Urothelium cell line (cell line): ENCODE measurements around the gene SCAF4.
"Not testable (repeated sequence)": the region's sequence is repeated elsewhere in the genome, so short reads cannot be mapped to it uniquely, and the experiment has no call there.

Experiments used
- DNase-seq: peaks from one replicate; pipeline ENCODE4 v3.0.0; 2011; ENCODE audit warnings: low spot score, mixed read lengths
- FAIRE-seq: peaks from 2 replicates; lab custom pipeline; 2011; peaks lifted over from hg19 to GRCh38; lab: Jason Lieb, UNC

Gene SCAF4

DNA sequence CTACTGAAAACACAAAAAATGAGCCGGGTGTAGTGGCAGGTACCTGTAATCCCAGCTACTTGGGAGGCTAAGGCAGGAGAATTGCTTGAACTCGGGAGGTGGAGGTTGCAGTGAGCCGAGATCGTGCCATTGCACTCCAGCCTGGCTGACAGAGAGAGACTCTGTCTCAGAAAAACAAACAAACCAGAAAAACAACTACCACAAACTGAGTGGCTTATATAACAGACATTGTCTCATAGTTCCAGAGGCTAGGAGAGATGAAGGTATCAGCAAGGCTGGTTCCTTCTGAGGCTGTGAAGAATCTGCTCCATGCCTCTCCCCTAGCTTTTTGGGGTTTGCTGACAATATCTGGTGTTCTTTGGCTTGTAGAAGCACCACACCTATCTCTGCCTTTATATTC is 80.4 kb downstream of the SCAF4 start:
- not testable (repeated sequence) for FAIRE-seq

DNA sequence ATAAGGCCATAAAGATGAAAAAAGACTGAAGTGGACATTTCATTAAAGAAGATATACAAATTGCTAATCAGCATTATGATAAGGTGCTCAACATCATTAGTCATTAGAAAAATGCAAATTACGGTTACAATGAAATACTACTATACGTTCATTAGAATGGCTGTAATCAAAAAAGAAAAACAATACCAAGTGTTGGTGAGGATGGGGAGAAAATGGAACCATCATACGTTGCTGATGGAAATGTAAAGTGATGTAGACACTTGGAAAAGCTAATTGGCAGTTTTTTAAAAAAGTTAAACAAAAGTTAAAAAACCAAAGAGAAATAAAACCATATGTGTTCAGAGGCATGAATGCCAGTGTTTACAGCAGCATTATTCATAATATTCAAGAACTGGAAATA is 81.0 kb downstream of the SCAF4 start:
- FAIRE-seq (no peak), DNase-seq (no peak)

More for the DNA sequence above, 80.4 kb downstream of the SCAF4 start:
- DNase-seq: not testable (repeated sequence)

DNA sequence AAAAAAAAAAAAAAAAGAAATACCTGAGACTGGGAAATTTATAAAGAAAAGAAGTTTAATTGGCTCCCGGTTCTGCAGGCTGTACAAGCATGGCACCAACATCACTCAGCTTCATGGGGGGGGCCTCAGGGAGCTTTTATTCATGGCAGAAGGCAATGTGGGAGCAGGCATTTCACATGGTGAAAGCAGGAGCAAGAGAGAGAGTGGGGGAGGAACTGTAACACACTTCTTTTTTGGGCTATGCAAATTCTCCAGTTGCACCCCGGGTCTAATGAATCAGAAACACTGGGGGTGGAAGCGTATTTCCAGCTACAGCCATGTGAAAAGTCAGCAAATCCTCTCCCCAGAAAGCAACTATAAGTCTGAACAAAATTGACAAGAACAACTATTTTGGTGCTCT is 84.3 kb downstream of the SCAF4 start:
- DNase-seq (no peak), FAIRE-seq (no peak)

DNA sequence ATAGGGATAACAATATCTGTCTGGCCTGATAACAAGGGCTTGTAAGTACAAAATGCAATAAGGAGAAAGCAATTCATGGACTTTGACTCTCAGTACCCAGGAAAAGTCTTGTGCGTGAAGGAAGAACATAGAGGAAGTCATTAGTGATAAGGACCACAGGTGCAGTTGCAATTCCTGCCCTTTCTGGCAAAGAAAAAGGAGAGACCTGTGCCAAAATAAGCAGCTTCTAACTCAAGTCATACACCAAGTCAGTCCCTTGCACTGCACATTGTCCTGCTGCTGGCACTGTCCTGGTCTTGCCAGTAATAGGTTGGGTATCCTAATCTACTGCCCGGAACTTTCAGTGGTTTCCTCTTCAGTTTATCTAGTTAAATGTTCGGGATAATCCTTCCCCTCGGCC is 87.3 kb downstream of the SCAF4 start:
- no peak for DNase-seq
- no peak for FAIRE-seq

DNA sequence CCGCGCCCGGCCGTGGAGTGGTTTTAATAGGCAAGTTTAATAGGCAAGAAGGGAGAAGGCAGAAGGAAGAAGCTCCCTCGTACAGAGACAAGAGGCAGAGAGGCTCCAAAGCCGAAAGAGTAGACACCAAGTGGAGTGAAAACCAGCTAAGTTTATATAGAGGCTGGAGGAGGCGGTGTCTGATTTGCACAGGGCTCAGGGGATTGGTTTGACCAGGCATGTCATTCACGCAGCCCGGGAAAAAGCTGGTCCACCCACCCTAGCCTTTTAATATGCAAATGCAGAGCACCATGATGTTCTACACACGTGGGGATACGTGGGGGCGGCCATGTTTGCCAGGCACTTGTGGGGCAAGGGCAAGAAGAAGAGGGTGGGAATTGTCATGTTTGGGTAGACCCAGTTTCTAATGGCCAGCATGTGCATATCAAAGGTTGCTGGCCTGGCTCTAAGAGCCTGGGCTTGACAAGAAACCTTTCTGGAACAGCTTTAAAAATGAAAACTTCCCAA is 90.4 kb downstream of the SCAF4 start:
- FAIRE-seq: no peak
- no peak for DNase-seq

DNA sequence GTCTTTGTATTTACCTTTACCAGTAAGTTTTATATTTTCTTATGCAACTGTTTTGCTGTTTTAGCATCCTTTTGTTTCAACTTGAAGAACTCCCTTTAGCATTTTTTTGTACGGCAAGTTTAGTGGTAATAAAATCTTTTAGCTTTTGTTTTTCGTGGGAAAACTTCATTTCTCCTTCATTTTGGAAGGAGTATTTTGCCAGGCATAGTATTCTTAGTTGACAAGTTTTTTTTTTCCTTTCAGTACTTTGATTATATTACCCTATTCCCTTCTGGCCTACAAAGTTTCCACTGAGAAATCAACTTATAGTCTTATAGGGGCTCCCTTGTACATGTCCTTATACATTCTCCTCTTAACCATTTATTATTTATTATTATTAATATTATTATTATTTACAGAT is 95.0 kb downstream of the SCAF4 start:
- no peak for FAIRE-seq
- no peak for DNase-seq

DNA sequence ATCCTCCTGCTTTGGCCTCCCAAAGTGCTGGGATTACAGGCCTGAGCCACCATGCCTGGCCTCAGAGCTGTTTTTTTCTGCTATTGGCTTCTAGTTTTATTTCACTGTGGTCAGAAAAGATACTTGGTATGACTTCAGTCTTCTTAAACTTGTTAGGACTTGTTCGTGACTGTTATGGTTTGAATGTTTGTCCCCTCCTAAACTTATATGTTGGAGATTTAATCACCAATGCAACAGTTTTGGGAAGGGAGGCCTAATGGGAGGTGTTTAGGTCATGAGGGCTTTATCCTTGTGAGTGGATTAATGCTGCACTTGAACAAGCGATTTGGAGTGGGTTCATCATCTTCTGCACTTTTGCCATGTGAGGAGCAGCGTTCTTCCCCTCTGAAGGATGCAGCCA is 96.9 kb downstream of the SCAF4 start:
- no peak for FAIRE-seq

DNA sequence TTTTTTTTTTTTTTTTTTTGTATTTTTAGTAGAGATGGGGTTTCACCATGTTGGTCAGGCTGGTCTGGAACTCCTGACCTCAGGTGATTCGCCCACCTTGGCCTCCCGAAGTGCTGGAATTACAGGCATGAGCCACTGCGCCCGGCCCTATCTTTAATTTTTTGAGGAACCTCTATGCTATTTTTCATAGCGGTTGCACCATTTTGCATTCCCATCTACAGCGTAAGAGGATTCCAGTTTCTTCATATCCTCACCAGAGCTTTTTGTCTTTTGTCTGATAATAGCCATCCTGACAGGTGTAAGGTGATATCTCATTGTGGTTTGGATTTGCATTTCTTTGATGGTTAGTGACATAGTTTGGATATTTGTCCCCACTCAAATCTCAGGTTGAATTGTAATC is 100.0 kb downstream of the SCAF4 start:
- DNase-seq, FAIRE-seq: not testable (repeated sequence)

More for the DNA sequence above, 96.9 kb downstream of the SCAF4 start:
- no peak for DNase-seq

DNA sequence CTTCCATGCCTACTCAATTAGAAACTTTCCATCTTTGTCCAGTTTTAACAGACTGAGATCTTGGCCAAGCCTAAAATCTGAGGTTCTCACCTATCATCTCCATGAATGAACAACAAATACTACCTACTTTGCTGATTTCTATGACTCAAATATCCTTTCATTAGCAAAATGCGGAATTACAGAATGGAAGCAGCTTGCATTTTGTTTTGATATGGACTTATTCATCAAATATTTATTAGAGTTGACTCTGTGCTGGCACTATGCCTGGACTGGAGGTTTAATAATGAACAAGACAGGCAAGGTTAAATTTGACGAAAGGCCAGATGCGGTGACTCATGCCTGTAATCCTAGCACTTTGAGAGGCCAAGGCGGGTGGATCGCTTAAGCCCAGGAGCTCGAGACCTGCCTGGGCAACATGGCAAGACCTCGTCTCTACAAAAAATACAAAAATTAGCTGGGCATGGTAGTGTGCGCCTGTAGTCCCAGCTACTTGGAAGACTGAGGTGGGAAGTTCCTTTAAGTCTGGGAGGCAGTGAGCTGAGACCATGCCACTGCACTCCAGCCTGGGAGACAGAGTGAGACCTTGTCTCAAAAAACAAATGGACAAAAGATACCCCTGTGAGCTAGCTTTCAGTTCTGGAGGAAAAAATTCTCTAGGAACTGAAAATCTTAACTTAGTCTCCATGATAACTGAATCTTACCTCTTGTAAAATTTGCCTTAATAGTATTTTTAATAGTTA is 101.8 kb downstream of the SCAF4 start:
- FAIRE-seq (peak; percentile 79), DNase-seq (peak; percentile 76)

DNA sequence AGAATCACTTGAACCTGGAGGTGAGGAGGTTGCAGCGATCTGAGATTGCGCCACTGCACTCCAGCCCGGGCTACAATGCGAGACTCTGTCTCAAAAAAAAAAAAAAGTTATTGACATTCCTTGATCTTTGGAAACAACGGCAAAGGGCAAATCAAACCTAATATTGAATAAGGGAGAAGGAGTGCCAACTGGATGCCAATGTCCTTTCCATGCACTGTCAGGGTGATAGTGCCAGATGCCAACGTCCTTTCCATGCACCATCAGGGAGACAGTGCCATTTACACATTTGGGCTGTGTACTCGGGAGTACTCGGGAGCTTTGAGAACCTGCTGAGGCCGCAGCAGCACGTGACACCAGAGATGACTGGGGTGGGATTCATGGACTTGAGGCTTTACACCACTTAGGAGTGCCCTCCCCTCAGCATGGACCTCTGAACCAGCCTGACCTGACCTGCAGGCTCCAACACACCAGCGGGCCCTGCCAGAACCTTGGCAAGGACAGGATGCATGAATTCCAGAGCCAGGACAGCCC is 106.9 kb downstream of the SCAF4 start:
- FAIRE-seq: no peak
- no peak for DNase-seq

DNA sequence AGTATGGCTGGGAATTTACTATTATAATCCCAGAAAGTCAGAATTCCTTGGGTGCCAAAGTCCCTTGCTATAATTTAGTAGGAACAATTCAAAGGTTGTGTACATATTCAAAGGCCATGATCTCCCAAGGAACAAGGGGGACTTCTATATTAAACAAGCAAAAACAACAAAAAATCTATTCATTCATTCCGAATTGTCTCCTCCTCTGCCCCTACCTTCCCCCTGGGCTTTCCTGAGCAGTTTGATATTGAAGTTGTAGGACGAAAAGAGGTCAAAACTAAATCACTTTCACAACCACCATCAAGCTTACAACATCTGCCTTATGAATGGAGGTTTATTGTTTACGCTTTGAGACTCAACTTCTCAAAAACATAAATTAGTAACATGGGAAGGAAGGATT is 107.7 kb downstream of the SCAF4 start:
- FAIRE-seq (peak; percentile 40), DNase-seq (no peak)

DNA sequence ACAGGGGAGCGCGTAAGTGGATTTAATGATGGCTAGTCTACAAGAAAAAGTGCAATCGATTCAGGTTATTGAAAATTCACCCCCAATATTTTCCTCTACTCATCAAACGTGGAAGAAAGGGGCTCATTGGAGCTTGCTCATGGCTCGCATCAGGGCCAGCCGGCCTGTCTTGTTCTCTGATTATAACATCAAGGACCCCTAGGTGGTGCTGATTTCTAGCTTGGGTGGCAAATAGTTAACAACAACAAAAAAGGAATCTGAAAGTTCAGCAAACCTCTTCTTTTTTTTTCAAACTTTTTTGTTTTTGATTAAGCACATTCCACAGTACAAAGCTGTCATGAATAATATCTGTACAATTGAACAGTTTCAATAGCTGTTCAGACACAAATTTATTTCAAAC is 108.3 kb downstream of the SCAF4 start:
- DNase-seq (no peak), FAIRE-seq (no peak)

DNA sequence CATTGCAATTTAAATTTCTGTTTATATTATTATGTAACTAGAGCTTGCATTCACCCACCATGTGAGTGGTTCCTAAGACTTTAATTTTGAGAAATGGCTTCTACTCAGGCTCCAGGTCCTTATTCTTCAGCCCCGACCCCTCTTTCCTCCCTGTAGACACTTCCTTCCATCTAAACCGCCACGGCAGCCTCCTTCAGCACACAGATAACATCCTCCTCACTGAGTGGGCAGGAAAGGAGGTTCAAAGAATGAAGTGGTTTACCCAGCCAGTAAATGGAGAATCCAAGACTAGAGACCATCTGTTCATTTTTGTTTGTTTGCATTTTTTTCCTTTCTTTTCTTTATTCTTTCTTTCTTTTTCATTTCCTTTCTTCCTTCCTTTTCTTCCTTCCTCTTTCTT is 109.5 kb downstream of the SCAF4 start:
- FAIRE-seq: no peak
- DNase-seq: no peak
